Kidney epithelial cell (primary cell): Measurements from ENCODE around the gene FAM89B. TPM values are rescaled to one million over a fixed set of nuclear protein-coding genes. Genes with fewer than 3 reads are reported as not detected.

Experiments
- DNase-seq: peaks from one replicate; pipeline ENCODE4 v3.0.0-alpha.2; 2010; ENCODE audit warnings: low read depth
- H3K27me3 ChIP-seq: 2 replicates; pipeline ENCODE4 v1.6.0; 2011; ENCODE audit warnings: low read length; ENCODE audit not compliant: control insufficient read depth, insufficient read depth
- H3K36me3 ChIP-seq: 2 replicates; pipeline ENCODE4 v1.5.1; 2011; ENCODE audit warnings: low read length; ENCODE audit not compliant: control insufficient read depth, insufficient read depth
- H3K4me3 ChIP-seq: 2 replicates; pipeline ENCODE4 v1.5.1; 2011; ENCODE audit warnings: low read depth, mild to moderate bottlenecking, control low read depth, low read length
- CTCF ChIP-seq: IDR thresholded peaks from 2 replicates; pipeline ENCODE4 v1.5.1; 2011; ENCODE audit warnings: mild to moderate bottlenecking, moderate library complexity, low read length, control low read depth, inconsistent platforms; ENCODE audit not compliant: insufficient read depth, poor library complexity, severe bottlenecking
- total RNA-seq: library from RNA; depleted of rRNA; stranded (reverse); fragments of >200 nt; gene quantifications from 2 replicates; pipeline ENCODE4 v1.2.3, GENCODE V29; 2015

FAM89B gene
- total RNA-seq, 1 donor from 2014 or later = 63.9 TPM

DNA sequence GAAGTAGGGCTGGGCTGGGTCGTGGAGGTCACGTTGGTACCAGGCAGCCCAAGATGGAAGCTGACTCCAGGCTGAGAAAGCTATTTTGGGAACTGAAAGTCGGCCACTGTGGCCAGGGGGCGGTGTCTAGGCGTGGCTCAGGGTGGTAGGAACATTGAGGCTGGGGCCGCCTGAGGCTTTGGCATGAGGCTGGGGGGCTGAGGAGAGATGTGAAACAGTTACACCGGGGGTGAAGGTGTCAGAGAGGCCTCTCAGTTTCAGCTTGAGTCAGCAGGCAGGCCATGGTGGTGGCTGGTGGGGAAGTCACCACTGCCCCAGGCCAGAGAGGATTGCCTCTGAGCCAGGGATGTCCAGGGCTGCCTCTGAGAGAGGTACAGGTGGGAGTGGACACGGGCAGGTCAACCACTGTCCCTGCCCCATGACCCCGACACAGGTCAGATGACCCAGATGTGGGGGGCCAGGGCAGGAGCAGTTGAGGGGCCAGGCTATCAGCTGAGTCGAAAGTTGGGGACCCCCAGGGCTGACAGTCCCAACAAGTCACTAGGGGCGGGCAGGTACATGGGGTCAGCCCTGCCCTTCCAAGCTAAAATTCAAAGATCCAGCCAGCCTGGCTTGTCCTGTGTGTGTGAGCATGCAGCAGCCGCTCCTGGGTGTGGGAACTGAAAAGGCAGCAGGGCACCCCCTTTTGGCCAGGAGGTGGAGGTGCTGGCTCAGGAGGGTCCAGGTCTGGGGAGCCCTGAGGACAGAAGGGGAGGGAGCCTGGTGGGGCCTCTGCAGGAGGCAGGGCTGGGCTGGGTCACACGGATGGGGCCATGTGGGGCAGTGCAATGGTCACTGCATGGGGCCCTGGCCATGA, 16.1 kb downstream of the FAM89B start:
- H3K27me3 ChIP-seq = peaks cover 10% of the 10 kb centered on the region
- DNase-seq = no peak
- H3K36me3 ChIP-seq = no peaks in the 10 kb centered on the region
- TF ChIP-seq CTCF = peak; percentile 74
- no peak overlapping the region for H3K4me3 ChIP-seq

DNA sequence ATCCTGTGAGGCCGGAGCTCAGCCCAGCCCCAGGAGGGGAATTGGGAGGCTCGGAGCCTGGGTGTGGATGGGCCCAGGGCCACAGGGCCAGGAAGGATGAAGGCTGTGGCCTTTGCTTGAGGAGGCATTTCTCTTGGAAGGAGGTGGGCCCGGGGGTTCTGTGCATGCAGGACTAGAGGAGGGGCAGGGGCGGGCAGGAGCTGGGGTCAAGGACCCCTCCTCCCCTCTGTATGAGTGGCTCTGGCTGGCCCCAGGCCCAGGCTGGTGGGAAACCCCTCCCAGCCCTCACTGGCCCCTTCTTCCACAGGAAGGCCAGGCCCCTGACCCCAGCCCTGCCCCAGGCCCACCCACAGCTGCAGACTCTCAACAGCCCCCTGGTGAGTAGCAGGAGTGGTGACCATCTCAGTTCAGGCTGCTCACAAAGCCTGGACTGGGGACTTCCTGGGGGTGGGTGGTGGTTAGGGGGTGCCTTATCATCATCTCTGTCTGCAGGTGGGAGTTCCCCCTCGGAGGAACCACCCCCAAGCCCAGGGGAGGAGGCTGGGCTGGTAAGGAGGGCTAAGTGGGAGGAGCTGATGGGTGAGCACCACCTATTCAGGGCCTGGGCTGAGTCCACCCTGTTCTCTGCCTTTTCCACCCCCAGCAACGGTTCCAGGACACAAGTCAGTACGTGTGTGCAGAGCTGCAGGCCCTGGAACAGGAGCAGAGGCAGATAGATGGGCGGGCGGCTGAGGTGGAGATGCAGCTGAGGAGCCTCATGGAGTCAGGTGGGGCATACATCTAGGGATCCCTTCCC, 17.3 kb downstream of the FAM89B start:
- no peak for DNase-seq
- no peak for TF ChIP-seq CTCF

DNA sequence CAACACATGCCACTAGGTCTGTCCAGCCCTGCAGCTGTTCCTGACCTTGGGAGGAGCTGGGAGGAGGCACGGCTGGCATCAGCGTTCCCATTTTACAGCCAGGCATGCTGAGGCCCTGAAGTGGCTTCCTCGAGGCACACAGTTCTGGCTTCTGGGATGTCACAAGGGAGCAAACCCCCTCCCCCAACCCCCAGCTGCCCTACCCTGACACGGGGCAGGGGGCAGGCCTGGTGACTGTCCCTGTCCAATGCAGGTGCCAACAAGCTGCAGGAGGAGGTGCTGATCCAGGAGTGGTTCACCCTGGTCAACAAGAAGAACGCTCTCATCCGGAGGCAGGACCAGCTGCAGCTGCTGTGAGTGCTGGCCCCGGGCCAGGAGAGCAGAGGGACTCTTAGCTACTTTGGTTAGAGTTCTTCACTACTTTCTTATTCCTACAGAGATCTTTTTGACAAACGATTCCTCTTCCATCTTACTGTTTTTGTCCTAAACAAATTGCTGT, 18.0 kb downstream of the FAM89B start:
- no peaks in the 10 kb centered on the region for H3K27me3 ChIP-seq
- no peaks in the 10 kb centered on the region for H3K36me3 ChIP-seq
- DNase-seq = no peak
- TF ChIP-seq CTCF = no peak
- no peak overlapping the region for H3K4me3 ChIP-seq

More for the DNA sequence above, 17.3 kb downstream of the FAM89B start:
- no peaks in the 10 kb centered on the region for H3K36me3 ChIP-seq
- H3K4me3 ChIP-seq = no peak overlapping the region
- peaks cover 3% of the 10 kb centered on the region for H3K27me3 ChIP-seq

GRCh38 chr11:65591939-65592857, 19.9 kb downstream of the FAM89B start:
- no peak for DNase-seq
- no peaks in the 10 kb centered on the region for H3K27me3 ChIP-seq
- H3K4me3 ChIP-seq = peak overlapping the region; percentile 1
- H3K36me3 ChIP-seq = no peaks in the 10 kb centered on the region
- peak; percentile 16 for TF ChIP-seq CTCF

- no peak for DNase-seq
- TF ChIP-seq CTCF = no peak
- no peak overlapping the region for H3K4me3 ChIP-seq
- no peaks in the 10 kb centered on the region for H3K27me3 ChIP-seq
- no peaks in the 10 kb centered on the region for H3K36me3 ChIP-seq
These were observed 20.6 kb downstream of the FAM89B start for GRCh38 chr11:65592858-65593517.
